ENCODE data around the gene RAP2A. TPM values are rescaled to one million over a fixed set of nuclear protein-coding genes. Genes with fewer than 3 reads are reported as not detected.

The RAP2A gene
- total RNA-seq, 4 donors from 2014 or later = 10.6 to 16.0 (median 12.7) TPM

- Histone ChIP-seq H3K4me1 (peaks cover 9% of the 10 kb centered on the region), H3K9me3 (no peaks in the 10 kb centered on the region), H3K36me3 (no peaks in the 10 kb centered on the region), H3K27ac (no peak overlapping the region), H3K4me3 (no peak overlapping the region), H3K27me3 (no peaks in the 10 kb centered on the region)
- DNase-seq (ENCODE audit: low spot score in 2 of 2) = no peak
- 74% methylated on average over 8 of the region's 8 CpGs for WGBS
- TF ChIP-seq POLR2AphosphoS5 (IDR thresholded peaks at IDR 0.05) = no peak
- no peak for TF ChIP-seq EP300 (IDR thresholded peaks at IDR 0.05)
- TF ChIP-seq, protein P1, sequence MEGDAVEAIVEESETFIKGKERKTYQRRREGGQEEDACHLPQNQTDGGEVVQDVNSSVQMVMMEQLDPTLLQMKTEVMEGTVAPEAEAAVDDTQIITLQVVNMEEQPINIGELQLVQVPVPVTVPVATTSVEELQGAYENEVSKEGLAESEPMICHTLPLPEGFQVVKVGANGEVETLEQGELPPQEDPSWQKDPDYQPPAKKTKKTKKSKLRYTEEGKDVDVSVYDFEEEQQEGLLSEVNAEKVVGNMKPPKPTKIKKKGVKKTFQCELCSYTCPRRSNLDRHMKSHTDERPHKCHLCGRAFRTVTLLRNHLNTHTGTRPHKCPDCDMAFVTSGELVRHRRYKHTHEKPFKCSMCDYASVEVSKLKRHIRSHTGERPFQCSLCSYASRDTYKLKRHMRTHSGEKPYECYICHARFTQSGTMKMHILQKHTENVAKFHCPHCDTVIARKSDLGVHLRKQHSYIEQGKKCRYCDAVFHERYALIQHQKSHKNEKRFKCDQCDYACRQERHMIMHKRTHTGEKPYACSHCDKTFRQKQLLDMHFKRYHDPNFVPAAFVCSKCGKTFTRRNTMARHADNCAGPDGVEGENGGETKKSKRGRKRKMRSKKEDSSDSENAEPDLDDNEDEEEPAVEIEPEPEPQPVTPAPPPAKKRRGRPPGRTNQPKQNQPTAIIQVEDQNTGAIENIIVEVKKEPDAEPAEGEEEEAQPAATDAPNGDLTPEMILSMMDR (IDR thresholded peaks at IDR 0.05) = no peak
- no peak for TF ChIP-seq POLR2A (IDR thresholded peaks at IDR 0.05)
These were observed 11.6 kb upstream of the RAP2A start for GRCh38 chr13:97422118-97423054.

DNA sequence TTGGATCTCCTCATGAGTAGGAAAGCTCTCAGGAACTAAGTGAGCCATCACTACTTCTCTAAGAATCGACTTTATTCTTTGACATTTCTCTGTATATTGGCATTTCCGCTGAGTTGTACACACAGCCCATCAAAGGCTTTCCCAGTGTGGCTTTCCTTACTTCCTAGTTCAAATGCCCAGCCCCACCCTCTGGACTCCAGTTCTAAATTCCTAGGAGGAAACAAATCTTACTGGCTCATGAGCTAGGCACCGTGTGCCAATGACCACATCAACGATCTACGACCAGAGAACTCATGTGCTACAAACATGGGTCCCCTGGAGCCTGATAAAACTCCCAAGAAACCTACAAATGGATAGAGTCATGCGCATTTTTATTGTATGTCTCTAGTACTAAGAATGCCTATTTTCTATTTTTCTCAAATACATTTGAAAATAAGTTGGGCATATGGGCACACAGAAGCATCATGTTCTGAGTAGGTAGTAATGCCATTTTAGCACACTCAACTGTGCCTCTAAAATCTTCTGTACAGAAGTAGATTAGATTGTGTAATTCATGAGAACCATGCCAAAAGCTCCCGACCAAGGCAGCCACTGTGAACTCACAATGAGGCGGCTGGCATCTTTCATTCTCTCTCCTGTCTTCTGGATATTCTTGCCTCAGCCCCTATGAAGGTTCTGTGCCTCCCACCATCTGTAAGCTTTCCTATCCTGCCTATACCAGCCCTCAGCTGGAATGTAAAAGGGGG, 10.5 kb upstream of the RAP2A start:
- TF ChIP-seq POLR2AphosphoS5 (IDR thresholded peaks at IDR 0.05) (no peak), POLR2A (IDR thresholded peaks at IDR 0.05) (no peak), EP300 (IDR thresholded peaks at IDR 0.05) (no peak)
- TF ChIP-seq, protein P1 (IDR thresholded peaks at IDR 0.05) = no peak
- no peaks in the 10 kb centered on the region for H3K27me3 ChIP-seq
- WGBS = 61% methylated on average over 8 of the region's 8 CpGs
- no peaks in the 10 kb centered on the region for H3K36me3 ChIP-seq
- no peaks in the 10 kb centered on the region for H3K9me3 ChIP-seq
- H3K4me3 ChIP-seq = no peak overlapping the region
- no peak overlapping the region for H3K27ac ChIP-seq
- peaks cover 9% of the 10 kb centered on the region for H3K4me1 ChIP-seq
- no peak for DNase-seq (ENCODE audit: low spot score in 2 of 2)

- no peak for DNase-seq (ENCODE audit: low spot score in 2 of 2)
- Histone ChIP-seq H3K36me3 (no peaks in the 10 kb centered on the region), H3K27me3 (no peaks in the 10 kb centered on the region), H3K9me3 (no peaks in the 10 kb centered on the region), H3K4me3 (no peak overlapping the region), H3K27ac (no peak overlapping the region), H3K4me1 (peaks cover 9% of the 10 kb centered on the region)
- no peak for TF ChIP-seq POLR2A (IDR thresholded peaks at IDR 0.05)
- TF ChIP-seq EP300 (IDR thresholded peaks at IDR 0.05) = no peak
- TF ChIP-seq, protein P1 (IDR thresholded peaks at IDR 0.05) = no peak
- TF ChIP-seq POLR2AphosphoS5 (IDR thresholded peaks at IDR 0.05) = no peak
- 86% methylated on average over 2 of the region's 2 CpGs for WGBS
These were observed 8.4 kb upstream of the RAP2A start for GRCh38 chr13:97425590-97425989.

GRCh38 chr13:97426695-97427094, 7.3 kb upstream of the RAP2A start:
- Histone ChIP-seq H3K36me3 (no peaks in the 10 kb centered on the region), H3K4me3 (no peak overlapping the region), H3K9me3 (no peaks in the 10 kb centered on the region), H3K27me3 (no peaks in the 10 kb centered on the region), H3K27ac (no peak overlapping the region), H3K4me1 (peaks cover 9% of the 10 kb centered on the region)
- no peak for DNase-seq (ENCODE audit: low spot score in 2 of 2)
- TF ChIP-seq, protein P1 (IDR thresholded peaks at IDR 0.05) = no peak
- TF ChIP-seq POLR2AphosphoS5 (IDR thresholded peaks at IDR 0.05) (no peak), EP300 (IDR thresholded peaks at IDR 0.05) (no peak), POLR2A (IDR thresholded peaks at IDR 0.05) (no peak)
- 92% methylated on average over 3 of the region's 3 CpGs for WGBS

- no peaks in the 10 kb centered on the region for H3K9me3 ChIP-seq
- no peaks in the 10 kb centered on the region for H3K27me3 ChIP-seq
- H3K4me1 ChIP-seq = peaks cover 6% of the 10 kb centered on the region
- TF ChIP-seq POLR2A (IDR thresholded peaks at IDR 0.05) = no peak
- TF ChIP-seq EP300 (IDR thresholded peaks at IDR 0.05) = no peak
- TF ChIP-seq, protein P1 (IDR thresholded peaks at IDR 0.05) = no peak
- no peak for DNase-seq (ENCODE audit: low spot score in 2 of 2)
- no peak overlapping the region for H3K27ac ChIP-seq
- no peaks in the 10 kb centered on the region for H3K36me3 ChIP-seq
- H3K4me3 ChIP-seq = no peak overlapping the region
- whole genome bisulfite sequencing = 73% methylated on average over 6 of the region's 6 CpGs
These were observed 4.3 kb upstream of the RAP2A start for GRCh38 chr13:97429681-97430081.

All from suprapubic skin (tissue), 4 donors.